ENCODE results near the gene LONP1.
"Not testable (repeated sequence)": the region's sequence is repeated elsewhere in the genome, so short reads cannot be mapped to it uniquely, and the experiment has no call there.

LONP1 gene

GRCh38 chr19:5711713-5712161, 8.2 kb downstream of the LONP1 start:
- DNase-seq, result no peak

DNA sequence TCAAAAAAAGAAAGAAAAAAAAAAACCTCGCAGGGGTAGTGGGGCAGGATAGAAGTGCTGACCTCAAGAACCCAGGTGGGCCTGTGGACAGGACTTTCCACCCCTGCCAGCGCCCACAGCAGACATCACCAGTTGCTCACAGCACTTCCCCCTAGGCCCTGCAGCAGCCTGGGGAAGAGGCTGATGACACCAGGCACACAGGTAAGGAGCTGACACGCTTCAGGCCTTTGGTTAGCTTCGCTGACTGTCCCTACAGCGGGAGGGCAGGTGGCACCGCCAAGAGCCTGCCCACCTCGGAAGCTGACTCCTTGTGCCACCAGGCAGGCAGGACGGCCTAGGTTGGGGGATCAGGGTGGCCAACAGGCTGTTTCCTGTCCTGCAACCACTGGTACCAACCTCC, 8.9 kb downstream of the LONP1 start:
- no peak for DNase-seq

DNA sequence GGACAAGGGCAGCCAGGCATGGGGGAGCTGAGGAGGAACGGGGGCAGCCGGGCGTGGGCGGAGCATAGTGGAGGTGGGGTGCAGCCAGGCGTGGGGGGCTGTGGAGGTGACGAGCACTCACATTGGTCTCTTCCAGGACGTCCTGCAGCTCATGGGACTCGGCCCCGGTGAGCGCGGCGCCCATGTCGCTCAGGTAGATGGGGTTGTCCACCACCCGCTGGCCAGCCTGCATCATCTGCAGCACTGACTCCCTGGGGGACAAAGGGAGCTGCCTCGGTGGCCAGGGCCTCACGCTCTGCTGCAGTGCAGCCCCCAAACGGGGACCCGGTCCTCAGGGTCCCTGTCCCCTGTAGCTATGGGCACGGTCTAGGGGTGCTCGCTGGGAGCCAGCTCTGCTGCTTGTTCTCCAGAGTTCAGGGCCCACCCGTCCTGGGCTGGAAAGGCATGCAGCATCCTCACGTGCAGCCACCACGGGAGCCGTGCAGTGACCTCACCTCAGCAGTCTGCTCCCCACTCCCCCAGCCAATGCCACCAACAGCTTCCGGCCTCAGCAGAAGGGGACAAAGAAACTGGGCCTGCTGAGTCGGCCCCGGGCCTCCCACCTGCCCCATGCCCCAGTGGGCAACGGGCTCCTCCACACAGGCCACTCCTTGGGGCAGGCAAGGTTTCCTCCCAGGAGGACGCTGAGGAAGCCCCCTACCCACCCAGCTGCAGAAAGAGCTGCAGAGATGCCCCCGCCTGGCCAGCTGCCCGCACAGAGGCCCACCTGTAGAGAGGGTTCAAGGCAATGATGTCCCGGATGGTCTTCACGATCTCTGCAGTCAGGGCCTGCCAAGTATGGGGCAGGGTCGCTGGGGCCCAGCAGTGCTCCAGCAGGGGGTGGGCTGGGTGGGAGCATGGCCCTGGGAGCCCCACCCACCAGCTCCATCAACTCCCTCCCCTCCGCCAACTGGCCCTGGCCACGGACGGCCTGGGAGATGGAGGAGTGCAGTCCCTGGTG, 12.1 kb downstream of the LONP1 start:
- DNase-seq, result no peak

DNA sequence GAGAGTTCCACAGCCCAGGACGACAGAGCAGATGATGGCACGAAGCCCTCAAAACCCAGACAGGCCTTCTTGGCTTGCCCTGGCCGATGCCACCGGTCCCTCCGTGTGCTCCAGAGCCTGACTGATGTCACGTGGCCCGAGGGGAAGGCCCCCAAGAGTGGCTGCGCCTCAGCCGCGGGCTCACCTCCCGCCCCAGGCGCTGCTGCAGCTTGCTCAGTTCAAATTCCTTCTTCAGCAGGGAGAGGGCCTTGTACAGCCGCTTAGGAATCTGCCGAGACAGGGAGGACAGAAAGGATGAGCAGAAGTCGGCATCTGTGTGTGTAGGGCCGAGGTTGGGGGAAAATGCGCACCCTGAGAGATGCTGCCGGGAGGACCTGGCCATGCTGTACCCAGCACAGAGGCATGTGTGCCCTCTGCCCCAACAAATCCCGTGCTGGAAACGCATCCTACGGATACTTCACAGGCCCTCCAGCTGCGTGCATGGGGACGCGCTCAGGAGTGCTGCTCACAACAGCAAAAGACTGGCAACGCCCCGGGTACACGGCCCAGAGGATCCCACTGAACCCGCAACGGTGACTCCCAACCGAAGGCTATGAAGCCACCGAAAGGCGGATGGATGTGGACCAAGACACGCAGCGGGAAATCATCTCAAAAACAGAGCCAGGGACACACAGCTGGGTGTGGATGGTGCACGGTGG, 12.9 kb downstream of the LONP1 start:
- DNase-seq, result no peak

DNA sequence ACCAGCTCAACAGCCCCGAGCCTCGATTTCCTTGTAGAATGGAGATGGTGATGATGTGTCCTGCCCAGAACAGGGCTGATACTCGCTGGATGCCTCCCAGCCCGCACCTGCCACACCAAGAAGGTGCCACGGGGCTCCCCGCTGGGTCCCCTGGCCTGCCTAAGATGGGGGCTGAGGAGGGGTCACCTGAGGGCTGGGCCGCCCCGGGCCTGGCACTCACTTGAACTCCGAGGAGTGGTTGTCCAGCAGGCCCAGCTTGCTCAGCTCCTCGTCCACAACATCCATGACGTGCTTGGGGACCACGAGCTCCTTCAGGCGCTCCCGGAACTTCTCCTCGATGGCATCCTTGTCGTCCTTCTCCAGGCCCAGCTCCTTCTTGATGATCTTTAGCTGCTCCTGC, 14.4 kb downstream of the LONP1 start:
- no peak for DNase-seq

DNA sequence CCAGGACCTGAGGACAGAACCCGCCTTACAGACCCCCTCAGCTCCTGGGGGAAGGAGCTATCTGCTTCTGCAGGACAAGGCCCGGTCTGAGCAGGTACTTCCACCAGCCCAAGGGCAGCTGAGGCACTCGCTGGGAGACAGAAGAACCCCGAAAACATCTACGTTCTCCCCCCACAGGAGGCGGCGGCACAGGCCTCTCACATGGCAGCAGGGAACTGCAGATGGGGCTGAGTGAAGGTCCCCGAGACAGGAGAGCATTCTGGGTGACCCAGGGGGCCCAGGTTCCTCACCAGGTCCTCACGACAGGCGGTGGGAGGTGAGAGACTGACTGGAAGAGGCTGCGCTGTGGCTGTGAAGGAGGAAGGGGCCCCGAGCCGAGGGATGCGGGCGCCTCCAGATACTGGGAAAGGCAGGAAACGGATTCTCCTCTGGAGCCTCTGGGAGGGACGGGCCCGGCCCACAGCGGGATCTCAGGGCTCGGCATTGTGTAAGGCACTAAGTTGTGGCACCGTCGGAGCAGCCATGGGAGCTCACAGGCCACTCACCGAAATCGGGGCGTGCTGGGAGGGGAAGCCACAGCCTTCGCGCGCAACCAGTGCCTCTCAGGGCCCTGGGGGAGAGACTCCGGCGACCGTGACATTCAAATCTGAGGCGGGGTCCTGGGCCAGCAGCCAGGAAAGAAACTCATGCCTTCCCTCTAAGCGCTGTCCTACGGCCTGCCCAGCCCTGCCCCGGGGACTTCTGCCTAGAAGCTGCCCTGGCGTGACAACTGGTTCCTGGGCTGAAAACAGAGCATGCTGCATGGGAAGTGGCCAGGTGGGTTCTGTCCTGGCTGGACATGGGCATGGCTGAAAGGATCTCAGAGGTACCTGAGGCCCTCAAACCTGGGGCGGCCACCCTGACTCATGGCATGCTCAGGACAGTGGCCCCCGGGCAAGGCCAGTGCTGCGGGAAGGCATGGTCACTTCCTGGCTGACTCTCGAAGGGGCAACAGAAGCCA, 15.8 kb downstream of the LONP1 start:
- no peak for DNase-seq

DNA sequence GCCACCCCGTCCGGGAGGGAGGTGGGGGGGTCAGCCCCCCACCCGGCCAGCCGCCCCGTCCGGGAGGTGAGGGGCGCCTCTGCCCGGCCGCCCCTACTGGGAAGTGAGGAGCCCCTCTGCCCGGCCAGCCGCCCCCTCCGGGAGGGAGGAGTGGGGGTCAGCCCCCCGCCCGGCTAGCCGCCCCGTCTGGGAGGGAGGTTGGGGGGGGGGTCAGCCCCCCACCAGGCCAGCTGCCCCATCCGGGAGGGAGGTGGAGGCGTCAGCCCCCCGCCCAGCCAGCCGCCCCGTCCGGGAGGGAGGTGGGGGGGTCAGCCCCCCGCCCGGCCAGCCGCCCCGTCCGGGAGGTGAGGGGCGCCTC, 17.9 kb downstream of the LONP1 start:
- DNase-seq, result not testable (repeated sequence)

DNA sequence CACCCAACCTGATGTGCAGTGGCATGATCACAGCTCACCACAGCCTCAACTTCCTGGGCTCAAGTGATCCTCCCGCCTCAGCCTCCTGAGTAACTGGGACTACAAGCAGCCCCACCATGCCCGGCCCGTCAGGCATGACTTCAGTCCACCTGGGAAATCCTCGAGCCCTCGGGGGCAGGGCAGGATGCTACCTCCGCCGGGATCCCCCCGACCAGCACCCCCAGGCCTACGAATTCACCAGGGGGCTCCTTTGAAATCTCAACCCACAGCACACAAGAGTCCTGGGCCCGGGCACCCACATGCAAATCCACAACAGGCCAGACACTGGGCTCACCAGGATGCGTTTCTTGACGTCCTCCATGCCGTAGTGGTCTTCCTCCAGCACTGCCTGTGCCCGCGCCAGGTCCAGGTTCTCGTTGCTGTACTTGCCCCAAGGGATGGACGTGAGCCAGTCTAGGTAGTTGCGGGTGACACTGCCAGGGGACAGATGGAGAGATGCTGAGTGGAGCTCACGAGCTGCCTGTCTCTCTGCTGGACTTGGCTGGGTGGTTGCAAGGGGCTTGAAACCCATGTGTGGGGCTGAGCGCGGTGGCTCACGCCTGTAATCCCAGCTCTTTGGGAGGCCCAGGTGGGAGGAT, 19.4 kb downstream of the LONP1 start:
- DNase-seq, result no peak

DNA sequence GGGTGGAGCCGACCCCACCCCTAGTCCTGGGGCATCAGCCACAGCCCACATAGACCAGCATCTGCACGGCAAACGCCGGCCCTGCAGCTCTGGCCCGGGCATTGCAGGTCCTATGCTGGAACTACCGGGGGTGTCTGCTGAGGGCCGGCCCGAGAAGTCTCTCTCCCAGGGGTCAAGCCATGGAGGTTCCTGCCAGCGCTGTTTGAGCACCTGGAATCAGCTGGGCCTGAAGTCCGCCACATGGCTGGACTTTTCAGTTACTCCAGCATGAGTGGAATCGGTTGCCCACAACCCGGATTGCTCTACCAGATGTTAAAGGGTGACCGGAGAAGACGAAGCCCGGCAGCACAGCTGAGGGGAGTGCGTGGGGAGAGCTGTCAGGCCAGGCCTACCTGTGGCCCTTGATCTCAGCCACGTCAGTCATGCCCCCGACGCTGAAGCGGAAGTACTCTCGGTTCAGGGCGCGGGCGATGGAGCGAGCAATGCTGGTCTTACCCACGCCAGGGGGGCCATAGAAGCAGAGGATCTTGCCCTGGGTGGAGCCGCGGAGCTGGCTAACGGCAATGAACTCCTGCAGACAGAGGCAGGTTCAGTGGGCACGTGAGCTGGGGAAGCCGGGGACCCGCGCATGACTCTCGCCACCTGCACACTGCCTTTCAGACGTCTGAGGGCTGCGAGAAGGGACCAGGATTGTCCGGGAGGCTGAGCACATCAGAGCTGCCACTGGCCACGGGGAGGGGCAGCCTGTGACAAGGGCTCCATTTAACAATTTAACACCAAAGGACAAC, 21.1 kb downstream of the LONP1 start:
- DNase-seq, result no peak

GRCh38 chr19:5697890-5698634, 21.9 kb downstream of the LONP1 start:
- no peak for DNase-seq

GRCh38 chr19:5697022-5697889, 22.7 kb downstream of the LONP1 start:
- DNase-seq, result no peak

DNA sequence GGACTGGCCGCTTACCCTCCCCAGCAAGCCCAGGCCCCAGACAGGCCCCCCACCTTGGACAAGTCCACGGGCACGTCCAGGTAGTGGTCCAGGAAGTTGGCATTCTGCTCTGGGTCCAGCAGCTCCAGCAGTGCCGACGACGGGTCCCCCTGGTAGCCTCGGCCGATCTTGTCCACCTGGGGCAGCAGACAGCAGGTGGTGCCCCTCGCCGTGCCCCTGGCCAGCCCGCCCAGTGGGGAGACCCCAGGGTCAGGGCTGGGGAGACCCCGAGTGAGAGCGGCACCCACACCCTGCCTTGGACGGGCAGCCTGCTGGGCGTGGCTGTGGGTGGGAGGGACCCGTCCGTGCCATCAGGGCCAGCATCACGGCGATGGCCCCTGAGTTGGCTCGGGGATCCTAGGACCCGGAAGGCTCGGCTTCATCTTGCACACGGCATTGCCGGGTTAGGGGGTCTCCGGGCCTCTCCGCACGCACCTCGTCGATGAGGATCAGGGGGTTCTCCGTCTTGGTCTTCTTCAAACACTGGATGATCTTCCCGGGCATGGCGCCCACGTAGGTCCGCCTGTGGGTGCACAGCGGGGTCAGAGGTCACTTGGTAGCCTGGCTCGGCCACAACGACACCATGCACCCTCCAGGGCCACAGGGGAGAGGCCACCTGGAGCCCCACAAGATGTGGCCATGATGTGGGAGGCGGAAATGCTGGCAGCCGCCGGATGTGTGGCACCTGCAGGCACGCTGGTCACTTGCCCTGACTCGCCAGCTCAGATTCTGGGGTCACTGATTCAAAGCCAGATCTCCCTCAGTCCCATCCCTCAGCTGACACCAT, 23.5 kb downstream of the LONP1 start:
- no peak for DNase-seq

DNA sequence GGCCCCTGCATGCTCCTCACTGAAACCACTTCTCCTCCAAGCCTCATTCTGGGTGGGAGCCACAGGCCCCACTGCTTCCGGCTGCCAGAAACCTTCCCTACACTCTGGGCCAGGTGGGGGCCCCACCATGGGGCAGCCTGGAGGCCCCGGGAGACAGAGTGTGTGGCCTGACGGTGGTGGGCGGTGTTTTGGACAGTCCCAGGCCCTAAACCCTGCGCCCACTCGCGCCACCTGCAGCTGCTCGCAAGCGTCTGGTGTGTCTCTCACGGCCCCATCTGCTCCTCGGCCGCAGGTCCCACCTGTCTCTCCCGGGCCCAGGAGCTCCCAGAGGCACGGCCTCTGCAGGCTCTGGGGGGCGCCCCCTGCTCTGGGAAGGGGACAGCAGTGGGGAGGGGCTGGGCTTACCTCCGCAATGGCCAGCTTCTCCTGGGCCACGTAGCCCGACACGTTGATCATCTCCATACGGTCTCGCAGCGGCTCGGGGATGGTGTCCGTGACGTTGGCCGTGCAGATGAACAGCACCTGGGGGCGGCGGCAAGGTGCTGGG, 24.2 kb downstream of the LONP1 start:
- DNase-seq, result no peak

DNA sequence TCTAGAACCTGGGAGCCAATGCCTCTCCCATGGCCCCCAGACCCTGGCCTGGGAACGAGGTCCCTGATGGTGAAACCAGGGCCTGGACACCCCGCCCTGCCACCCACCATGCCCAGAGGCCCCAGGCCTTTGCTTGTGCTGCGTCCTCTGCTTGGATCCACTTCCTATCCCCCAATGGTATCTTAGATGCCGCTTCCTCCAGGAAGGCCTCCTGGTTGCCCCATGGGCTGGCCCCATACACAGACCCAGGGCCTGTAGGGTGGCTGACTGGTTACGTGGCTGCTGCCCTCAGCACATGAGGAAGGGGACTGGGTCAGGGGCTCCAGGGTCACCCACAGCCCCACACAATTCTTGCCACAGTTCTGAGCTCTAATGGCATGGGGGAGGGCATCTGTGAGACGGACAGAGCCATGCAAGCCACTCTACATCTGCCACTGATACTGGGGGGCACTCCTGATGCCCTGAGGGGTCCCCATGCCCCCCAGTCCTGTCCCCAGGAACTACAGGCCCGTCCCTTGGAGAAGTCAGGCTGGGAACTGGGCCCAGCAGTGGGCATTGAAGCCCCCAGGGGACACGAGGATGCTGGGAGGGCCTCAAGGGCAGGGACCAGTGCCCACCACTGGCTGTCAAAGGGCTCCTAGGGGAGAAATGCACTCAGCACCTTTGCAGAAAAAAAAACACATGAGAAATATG, 24.8 kb downstream of the LONP1 start:
- no peak for DNase-seq

- DNase-seq, result no peak
Observed at GRCh38 chr19:5694167-5694955, 25.6 kb downstream of the LONP1 start.

DNA sequence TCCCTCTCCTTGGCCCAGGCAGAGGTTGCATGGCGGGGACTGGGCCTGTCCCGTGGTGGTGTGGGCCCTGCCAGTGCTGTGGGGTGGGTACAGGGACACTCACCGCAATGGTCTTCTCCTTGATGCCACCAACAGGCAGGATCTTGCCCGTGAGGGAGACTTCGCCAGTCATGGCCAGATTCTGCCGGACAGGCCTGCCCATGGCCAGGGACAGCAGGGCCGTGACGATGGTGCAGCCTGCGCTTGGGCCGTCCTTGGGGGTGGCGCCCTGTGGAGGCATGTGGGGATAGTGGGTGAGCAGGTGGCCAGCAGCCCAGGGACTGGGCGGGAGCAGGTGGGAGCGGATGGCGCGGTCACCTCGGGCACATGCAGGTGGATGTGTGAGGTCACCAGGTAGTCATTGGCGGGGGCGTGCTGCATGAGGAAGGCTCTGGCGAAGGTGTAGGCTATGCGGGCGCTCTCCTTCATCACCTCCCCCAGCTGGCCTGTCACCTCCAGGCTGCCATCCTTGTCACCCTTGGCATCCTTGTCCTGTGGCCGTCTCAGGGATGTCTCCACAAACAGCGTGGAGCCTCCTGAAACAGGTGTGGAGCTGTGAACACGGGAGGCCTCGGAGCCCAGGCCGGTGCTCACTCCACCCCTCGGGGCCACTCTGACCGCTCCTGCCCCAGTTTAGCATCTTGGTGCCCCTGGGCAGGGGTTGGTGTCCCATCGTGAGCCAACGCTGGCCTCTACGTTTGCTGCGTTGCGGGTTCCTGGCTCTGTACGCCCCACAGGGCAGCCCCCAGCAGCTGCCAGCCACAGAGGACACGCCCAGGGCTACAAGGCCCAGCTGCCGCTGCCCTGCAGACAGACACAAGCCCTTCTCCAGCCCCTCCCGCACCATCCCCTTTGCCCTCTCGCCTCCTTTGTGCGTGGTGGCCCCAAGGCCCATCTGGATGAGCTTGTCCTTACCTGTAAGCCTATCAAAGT, 26.5 kb downstream of the LONP1 start:
- DNase-seq, result no peak

Measured in activated CD4-positive, alpha-beta T cell treated with anti-CD3 and anti-CD28 coated beads, Interleukin-2, amount 50 U/mL, for 4 hours (primary cell).